K562 (cell line): ENCODE data around the gene PACS1. TPM values are rescaled to one million over a fixed set of nuclear protein-coding genes. Genes with fewer than 3 reads are reported as not detected.
A peak's percentile ranks its signal among the peaks of the same experiment; 100 is the strongest.

Experiments used
- ATAC-seq: fragments of 200-7000 bp; cut with Tn5 transposase; 3 replicates; pipeline ENCODE4 v1.9.1; 2020; ENCODE audit warnings: moderate library complexity
- BruUV-seq: library from RNA; stranded (reverse); fragments of 400-500 nt; replicated peaks from 2 replicates; lab custom pipeline; 2021; lab: Mats Ljungman, UMichigan
- CTCF ChIA-PET: fragments of 300-600 bp; formaldehyde crosslinking; extraction: SDS; loops from one replicate; lab custom pipeline; 2021; ENCODE audit warnings: low intra/inter-chr PET ratio; lab: Yijun Ruan, JAX
- POLR2A ChIA-PET: fragments of 300-600, 350-650 bp; sonication (Branson Sonifier 250); formaldehyde crosslinking; extraction: SDS; loops from one replicate; lab custom pipeline; 2021; ENCODE audit warnings: antibody characterized with exemption, inconsistent platforms; lab: Yijun Ruan, JAX
- DNase-seq, 4 experiments: peaks; one replicate each; pipeline versions ENCODE4 v3.0.0 to v3.0.0-alpha.2; 2011 to 2018; ENCODE audit warnings: low spot score in 3 of 4, mixed read lengths in 3 of 4; ENCODE audit errors: extremely low read depth in 1 of 4
- FAIRE-seq: peaks from 2 replicates; lab custom pipeline; 2011; peaks lifted over from hg19 to GRCh38; lab: Jason Lieb, UNC
- H2AFZ ChIP-seq: 2 replicates; pipeline ENCODE4 v1.6.0; 2011; ENCODE audit warnings: low read depth, low read length, control low read depth, inconsistent platforms
- H3K27ac ChIP-seq: fragments of 200-600 bp; 3 replicates; pipeline ENCODE4 v1.8.0; 2011; ENCODE audit warnings: low read depth, mild to moderate bottlenecking, control low read depth, inconsistent platforms, low read length, moderate library complexity, mixed read lengths; ENCODE audit errors: extremely low read depth
- H3K27me3 ChIP-seq, 2 experiments: fragments of 300-600 bp in 1 of 2; 2 replicates in 1 of 2; 3 replicates in 1 of 2; pipeline versions ENCODE4 v1.6.0 to v1.8.0; 2011; ENCODE audit warnings: inconsistent platforms in 2 of 2, low read length in 2 of 2, mild to moderate bottlenecking in 1 of 2, mixed read lengths in 1 of 2, moderate library complexity in 1 of 2; ENCODE audit not compliant: control insufficient read depth in 2 of 2, insufficient read depth in 2 of 2
- H3K36me3 ChIP-seq: fragments of 300-600 bp; 3 replicates; pipeline ENCODE4 v1.8.0; 2011; ENCODE audit warnings: mild to moderate bottlenecking, low read length, inconsistent platforms; ENCODE audit not compliant: control insufficient read depth, insufficient read depth
- H3K4me1 ChIP-seq, 2 experiments: fragments of 200-600 bp in 1 of 2; replicated peaks in 1 of 2; 2 replicates in 1 of 2; 3 replicates in 1 of 2; pipeline versions ENCODE4 v1.5.1 to v1.8.0; 2011; ENCODE audit warnings: inconsistent platforms in 2 of 2, low read length in 2 of 2, mild to moderate bottlenecking in 1 of 2, mixed read lengths in 1 of 2, moderate library complexity in 1 of 2; ENCODE audit not compliant: control insufficient read depth in 2 of 2, insufficient read depth in 2 of 2
- H3K4me2 ChIP-seq: 2 replicates; pipeline ENCODE4 v1.6.1; 2011; ENCODE audit warnings: low read length, control low read depth, inconsistent platforms, mixed read lengths; ENCODE audit not compliant: insufficient read depth
- H3K4me3 ChIP-seq: fragments of 200-600 bp; sonication (generic), shearing (Covaris generic); 2 replicates; pipeline ENCODE4 v1.5.1; 2016; ENCODE audit warnings: control low read depth, inconsistent platforms
- H3K79me2 ChIP-seq: fragments of 200-600 bp; 3 replicates; pipeline ENCODE4 v1.8.0; 2011; ENCODE audit warnings: low read length, inconsistent platforms; ENCODE audit not compliant: control insufficient read depth, insufficient read depth
- H3K9ac ChIP-seq, 2 experiments: 2 replicates each; pipeline versions ENCODE4 v1.6.0 to v1.6.1; 2011; ENCODE audit warnings: low read depth in 2 of 2, low read length in 2 of 2, control low read depth in 1 of 2, inconsistent platforms in 1 of 2, mild to moderate bottlenecking in 1 of 2, mixed read lengths in 1 of 2; ENCODE audit not compliant: insufficient read depth in 1 of 2
- H3K9me1 ChIP-seq: one replicate; pipeline ENCODE4 v1.6.0; 2011; ENCODE audit warnings: inconsistent platforms, mild to moderate bottlenecking, low read length, moderate library complexity; ENCODE audit not compliant: control insufficient read depth, insufficient read depth
- H3K9me3 ChIP-seq: replicated peaks from 2 replicates; pipeline ENCODE4 v1.5.1; 2011; ENCODE audit warnings: low read depth, low read length, inconsistent platforms; ENCODE audit not compliant: control insufficient read depth, insufficient read depth
- H4K20me1 ChIP-seq: replicated peaks from 2 replicates; pipeline ENCODE4 v1.6.1; 2011; ENCODE audit warnings: low read length, inconsistent platforms, mixed read lengths; ENCODE audit not compliant: control insufficient read depth, insufficient read depth
- KAT7 ChIP-seq: sonication (generic); formaldehyde crosslinking; IDR thresholded peaks from 2 replicates; pipeline ENCODE4 v1.8.0; 2022; ENCODE audit warnings: missing genetic modification reagents, mild to moderate bottlenecking, borderline replicate concordance
- MYC ChIP-seq, 2 experiments: fragments of 250-450 bp in 1 of 2; sonication (Bioruptor Pico) in 1 of 2; IDR thresholded peaks; 2 replicates each; pipeline versions ENCODE4 v1.5.1 to v1.6.1; 2012 to 2021; ENCODE audit warnings: low read depth in 2 of 2, borderline replicate concordance in 1 of 2, improper control_type of control experiment in 1 of 2, low read length in 1 of 2, mild to moderate bottlenecking in 1 of 2, moderate library complexity in 1 of 2
- NELFE ChIP-seq: IDR thresholded peaks from 2 replicates; pipeline ENCODE4 v1.6.1; 2011; ENCODE audit warnings: mild to moderate bottlenecking; ENCODE audit not compliant: insufficient read depth, insufficient read length
- NR2C2 ChIP-seq, 2 experiments: fragments of 200-800 bp in 1 of 2; sonication (Bioruptor generic) in 1 of 2; sonication (generic) in 1 of 2; formaldehyde crosslinking in 1 of 2; IDR thresholded peaks; 2 replicates each; pipeline versions ENCODE4 v1.6.1 to v1.8.0; 2016 to 2022; ENCODE audit warnings: mild to moderate bottlenecking in 1 of 2, missing compliant biosample characterization in 1 of 2, missing genetic modification characterization in 1 of 2, missing genetic modification reagents in 1 of 2
- POLR2G ChIP-seq: fragments of 200-400 bp; formaldehyde crosslinking; IDR thresholded peaks from 2 replicates; pipeline ENCODE4 v1.6.1; 2017; ENCODE audit warnings: low read depth, mild to moderate bottlenecking, antibody characterized with exemption, low read length, moderate library complexity
- PRPF4 ChIP-seq: fragments of 200-400 bp; formaldehyde crosslinking; IDR thresholded peaks from one replicate; pipeline ENCODE4 v1.6.1; 2017; ENCODE audit warnings: low read length, low read depth, mild to moderate bottlenecking; ENCODE audit not compliant: insufficient read depth, poor library complexity, severe bottlenecking
- RBBP5 ChIP-seq: fragments of 200-600 bp; sonication (generic); IDR thresholded peaks from 2 replicates; pipeline ENCODE4 v1.6.1; 2012; ENCODE audit warnings: borderline replicate concordance, mild to moderate bottlenecking, low read length, control low read depth, inconsistent platforms; ENCODE audit not compliant: insufficient read depth, poor library complexity, severe bottlenecking
- TSC22D4 ChIP-seq: fragments of 450-650 bp; IDR thresholded peaks from 2 replicates; pipeline ENCODE4 v1.6.1; 2016; ENCODE audit warnings: missing genetic modification characterization, missing biosample characterization, control low read depth
- WGBS: fragments of 100-300 bp; shearing (Covaris generic); methylation state at CpG from one replicate; pipeline ENCODE4 v1.1.6; 2016; ENCODE audit warnings: low coverage, mixed read lengths; ENCODE audit not compliant: insufficient coverage; ENCODE audit errors: missing lambda C conversion rate; 5-methylcytosine and 5-hydroxymethylcytosine counted together
- in situ Hi-C: fragments of 300-500 bp; cut with MboI; formaldehyde crosslinking; loops from 4 replicates; pipeline ENCODE4 v1.15.0; 2018; ENCODE audit warnings: inconsistent platforms, mixed read lengths
- intact Hi-C: fragments of 100-400 bp; cut with micrococcal nuclease; formaldehyde crosslinking; loops from 2 replicates; pipeline ENCODE4 v1.14.2; 2022
- polyA plus RNA-seq, 8 experiments: library from polyadenylated mRNA; depleted of rRNA in 4 of 8; stranded (reverse) in 5 of 8; unstranded in 3 of 8; fragments of >200 nt; fragmentation: Nextera tagmentation in 2 of 8; fragmentation: Illumina TruSeq in 1 of 8; extraction: Ambion mirVana in 2 of 8; extraction: Trizol in 1 of 8; gene quantifications; 2 replicates each; pipeline versions ENCODE4 v1.2.1 to v1.2.3, GENCODE V29; 2011 to 2014; ENCODE audit warnings: inconsistent platforms in 1 of 8, missing spikeins in 1 of 8
- total RNA-seq, 7 experiments: library from RNA; depleted of rRNA in 6 of 7; stranded (reverse); fragments of >200 nt in 6 of 7; fragmentation: Illumina TruSeq in 2 of 7; extraction: Trizol in 2 of 7; gene quantifications; 2 replicates each; pipeline versions ENCODE4 v1.2.1 to v1.2.3, GENCODE V29; 2011 to 2021; ENCODE audit warnings: low replicate concordance in 1 of 7
- TF ChIP-seq, protein P1 (sequence below): sonication (generic); formaldehyde crosslinking; IDR thresholded peaks from 2 replicates; pipeline ENCODE4 v1.8.0; 2023; ENCODE audit warnings: mild to moderate bottlenecking, missing genetic modification reagents
- TF ChIP-seq, protein P2 (sequence below): IDR thresholded peaks from 2 replicates; pipeline ENCODE4 v1.6.1; 2011; ENCODE audit not compliant: insufficient read length; ENCODE audit errors: extremely low read depth
- TF ChIP-seq, protein P3 (sequence below), 2 experiments: fragments of 450-650 bp; IDR thresholded peaks; 2 replicates each; pipeline ENCODE4 v1.6.1; 2016
- TF ChIP-seq, protein P4 (sequence below): sonication (generic); formaldehyde crosslinking; IDR thresholded peaks from 2 replicates; pipeline ENCODE4 v1.8.1; 2023; ENCODE audit warnings: mild to moderate bottlenecking, missing genetic modification reagents

The PACS1 gene
- total and polyA plus RNA-seq, 9 of the 15 experiments (the other 6 are each of a cell fraction or from before 2014, with no cell fraction given), result 0.34 to 28.1 (median 8.5) TPM

DNA sequence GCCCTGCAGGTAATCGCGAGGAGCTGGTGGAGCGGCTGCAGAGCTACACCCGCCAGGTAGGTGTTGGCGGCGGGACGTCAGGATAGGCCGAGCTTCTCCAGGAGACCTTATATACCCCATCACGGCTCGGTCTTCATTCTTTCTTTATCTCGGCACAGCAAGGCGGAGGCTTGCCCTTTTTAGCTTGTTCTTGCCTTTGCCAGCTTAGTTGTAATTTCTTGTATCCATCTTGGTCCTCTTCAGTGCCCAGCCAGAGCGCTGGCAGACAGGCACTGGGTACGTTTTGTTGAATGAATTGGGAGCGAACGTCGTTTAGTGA is 17.4 kb upstream of the PACS1 start:
- no peaks in the 10 kb centered on the region for H3K27me3 ChIP-seq
- H3K4me3 ChIP-seq, result peak overlapping the region; percentile 89
- no peaks in the 10 kb centered on the region for H3K9me1 ChIP-seq
- DNase-seq (no peak), FAIRE-seq (no peak), ATAC-seq (no peak)
- ChIA-PET POLR2A (interaction anchor here (0.5 to 4.8 kb wide), 9 partner anchors 8 to 364 kb away, joined by 3 to 32 read pairs (median 6); partner anchors contain the start of gene MUS81), CTCF (no interaction called here)
- H3K79me2 ChIP-seq, result peaks cover 31% of the 10 kb centered on the region
- H3K9ac ChIP-seq, result peak overlapping the region; percentile 98 to 99
- H3K9me3 ChIP-seq, result no peaks in the 10 kb centered on the region
- BruUV-seq, result TSS peak; percentile 74
- H4K20me1 ChIP-seq, result no peaks in the 10 kb centered on the region
- WGBS, result 0% methylated on average over 17 of the region's 17 CpGs
- peaks cover 16 to 33% of the 10 kb centered on the region in 2 experiments for H3K4me1 ChIP-seq
- peaks cover 48% of the 10 kb centered on the region for H3K36me3 ChIP-seq
- intact Hi-C loops (no loop called here), in situ Hi-C loops (no loop called here)
- H2AFZ ChIP-seq, result peak overlapping the region; percentile 96
- H3K4me2 ChIP-seq, result peak overlapping the region; percentile 99
- H3K27ac ChIP-seq, result peak overlapping the region; percentile 85
- TF ChIP-seq, protein P1, sequence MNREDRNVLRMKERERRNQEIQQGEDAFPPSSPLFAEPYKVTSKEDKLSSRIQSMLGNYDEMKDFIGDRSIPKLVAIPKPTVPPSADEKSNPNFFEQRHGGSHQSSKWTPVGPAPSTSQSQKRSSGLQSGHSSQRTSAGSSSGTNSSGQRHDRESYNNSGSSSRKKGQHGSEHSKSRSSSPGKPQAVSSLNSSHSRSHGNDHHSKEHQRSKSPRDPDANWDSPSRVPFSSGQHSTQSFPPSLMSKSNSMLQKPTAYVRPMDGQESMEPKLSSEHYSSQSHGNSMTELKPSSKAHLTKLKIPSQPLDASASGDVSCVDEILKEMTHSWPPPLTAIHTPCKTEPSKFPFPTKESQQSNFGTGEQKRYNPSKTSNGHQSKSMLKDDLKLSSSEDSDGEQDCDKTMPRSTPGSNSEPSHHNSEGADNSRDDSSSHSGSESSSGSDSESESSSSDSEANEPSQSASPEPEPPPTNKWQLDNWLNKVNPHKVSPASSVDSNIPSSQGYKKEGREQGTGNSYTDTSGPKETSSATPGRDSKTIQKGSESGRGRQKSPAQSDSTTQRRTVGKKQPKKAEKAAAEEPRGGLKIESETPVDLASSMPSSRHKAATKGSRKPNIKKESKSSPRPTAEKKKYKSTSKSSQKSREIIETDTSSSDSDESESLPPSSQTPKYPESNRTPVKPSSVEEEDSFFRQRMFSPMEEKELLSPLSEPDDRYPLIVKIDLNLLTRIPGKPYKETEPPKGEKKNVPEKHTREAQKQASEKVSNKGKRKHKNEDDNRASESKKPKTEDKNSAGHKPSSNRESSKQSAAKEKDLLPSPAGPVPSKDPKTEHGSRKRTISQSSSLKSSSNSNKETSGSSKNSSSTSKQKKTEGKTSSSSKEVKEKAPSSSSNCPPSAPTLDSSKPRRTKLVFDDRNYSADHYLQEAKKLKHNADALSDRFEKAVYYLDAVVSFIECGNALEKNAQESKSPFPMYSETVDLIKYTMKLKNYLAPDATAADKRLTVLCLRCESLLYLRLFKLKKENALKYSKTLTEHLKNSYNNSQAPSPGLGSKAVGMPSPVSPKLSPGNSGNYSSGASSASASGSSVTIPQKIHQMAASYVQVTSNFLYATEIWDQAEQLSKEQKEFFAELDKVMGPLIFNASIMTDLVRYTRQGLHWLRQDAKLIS (CRISPR knock-in tag), result 0 out of 2 replicates have a peak, but pooled peaks have one; percentile 5
- no peak for TF ChIP-seq POLR2G
- TF ChIP-seq NR2C2 (CRISPR knock-in tag; IDR thresholded peaks at IDR 0.05), result 0 out of 2 replicates have a peak, but pooled peaks have one; percentile 5
- no peak for TF ChIP-seq NR2C2 (tag; IDR thresholded peaks at IDR 0.05)
- no peak for TF ChIP-seq MYC (IDR thresholded peaks at IDR 0.05; ENCODE audit: low read depth, low read length)
- 0 out of 2 replicates have a peak, but pooled peaks have one; percentile 51 for TF ChIP-seq MYC (CRISPR knock-in tag; IDR thresholded peaks at IDR 0.05; ENCODE audit: borderline replicate concordance, low read depth)
- TF ChIP-seq RBBP5, result peak; percentile 50
- no peak for TF ChIP-seq TSC22D4 (tag)
- TF ChIP-seq, protein P2, sequence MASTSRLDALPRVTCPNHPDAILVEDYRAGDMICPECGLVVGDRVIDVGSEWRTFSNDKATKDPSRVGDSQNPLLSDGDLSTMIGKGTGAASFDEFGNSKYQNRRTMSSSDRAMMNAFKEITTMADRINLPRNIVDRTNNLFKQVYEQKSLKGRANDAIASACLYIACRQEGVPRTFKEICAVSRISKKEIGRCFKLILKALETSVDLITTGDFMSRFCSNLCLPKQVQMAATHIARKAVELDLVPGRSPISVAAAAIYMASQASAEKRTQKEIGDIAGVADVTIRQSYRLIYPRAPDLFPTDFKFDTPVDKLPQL, result no peak
- TF ChIP-seq PRPF4, result no peak
- TF ChIP-seq, protein P3, sequence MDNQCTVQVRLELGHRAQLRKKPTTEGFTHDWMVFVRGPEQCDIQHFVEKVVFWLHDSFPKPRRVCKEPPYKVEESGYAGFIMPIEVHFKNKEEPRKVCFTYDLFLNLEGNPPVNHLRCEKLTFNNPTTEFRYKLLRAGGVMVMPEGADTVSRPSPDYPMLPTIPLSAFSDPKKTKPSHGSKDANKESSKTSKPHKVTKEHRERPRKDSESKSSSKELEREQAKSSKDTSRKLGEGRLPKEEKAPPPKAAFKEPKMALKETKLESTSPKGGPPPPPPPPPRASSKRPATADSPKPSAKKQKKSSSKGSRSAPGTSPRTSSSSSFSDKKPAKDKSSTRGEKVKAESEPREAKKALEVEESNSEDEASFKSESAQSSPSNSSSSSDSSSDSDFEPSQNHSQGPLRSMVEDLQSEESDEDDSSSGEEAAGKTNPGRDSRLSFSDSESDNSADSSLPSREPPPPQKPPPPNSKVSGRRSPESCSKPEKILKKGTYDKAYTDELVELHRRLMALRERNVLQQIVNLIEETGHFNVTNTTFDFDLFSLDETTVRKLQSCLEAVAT (IDR thresholded peaks at IDR 0.05), result 0 out of 4 replicates have a peak, but pooled peaks of 1 of the 2 experiments have one; percentile 2
- peak; percentile 83 for TF ChIP-seq KAT7 (CRISPR knock-in tag)
- no peak for TF ChIP-seq NELFE
- TF ChIP-seq, protein P4, sequence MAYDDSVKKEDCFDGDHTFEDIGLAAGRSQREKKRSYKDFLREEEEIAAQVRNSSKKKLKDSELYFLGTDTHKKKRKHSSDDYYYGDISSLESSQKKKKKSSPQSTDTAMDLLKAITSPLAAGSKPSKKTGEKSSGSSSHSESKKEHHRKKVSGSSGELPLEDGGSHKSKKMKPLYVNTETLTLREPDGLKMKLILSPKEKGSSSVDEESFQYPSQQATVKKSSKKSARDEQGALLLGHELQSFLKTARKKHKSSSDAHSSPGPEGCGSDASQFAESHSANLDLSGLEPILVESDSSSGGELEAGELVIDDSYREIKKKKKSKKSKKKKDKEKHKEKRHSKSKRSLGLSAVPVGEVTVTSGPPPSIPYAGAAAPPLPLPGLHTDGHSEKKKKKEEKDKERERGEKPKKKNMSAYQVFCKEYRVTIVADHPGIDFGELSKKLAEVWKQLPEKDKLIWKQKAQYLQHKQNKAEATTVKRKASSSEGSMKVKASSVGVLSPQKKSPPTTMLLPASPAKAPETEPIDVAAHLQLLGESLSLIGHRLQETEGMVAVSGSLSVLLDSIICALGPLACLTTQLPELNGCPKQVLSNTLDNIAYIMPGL, result 0 out of 2 replicates have a peak, but pooled peaks have one; percentile 4
